ENCODE measurements around the gene ROR2.

DNA sequence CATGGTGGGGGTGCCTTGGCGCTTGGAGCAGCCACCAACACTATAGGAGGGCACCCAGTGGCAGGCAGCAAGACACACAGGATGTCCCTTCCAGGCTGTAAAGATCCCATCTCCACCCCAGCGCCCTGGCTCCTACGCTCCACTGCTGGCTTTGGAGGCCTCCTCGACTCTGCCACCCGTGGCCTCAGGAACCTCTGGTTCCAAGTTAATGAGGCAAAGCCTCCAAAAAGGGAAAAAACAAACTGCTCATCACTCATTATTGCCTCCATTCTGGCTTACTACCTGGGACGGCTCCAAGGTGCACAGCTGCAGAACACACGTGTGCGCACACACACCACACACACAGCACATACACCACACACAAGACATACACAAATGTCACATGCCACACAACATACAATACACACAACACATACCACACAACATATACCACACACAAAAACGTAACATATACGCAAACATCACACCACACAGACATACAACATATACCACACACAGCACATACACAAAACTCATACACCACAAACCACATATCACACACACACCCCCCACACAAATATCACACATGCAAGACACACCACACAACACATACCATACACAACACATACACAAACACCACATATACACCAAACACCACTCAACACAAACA is 45.3 kb downstream of the ROR2 start:
- TF ChIP-seq, protein P1, sequence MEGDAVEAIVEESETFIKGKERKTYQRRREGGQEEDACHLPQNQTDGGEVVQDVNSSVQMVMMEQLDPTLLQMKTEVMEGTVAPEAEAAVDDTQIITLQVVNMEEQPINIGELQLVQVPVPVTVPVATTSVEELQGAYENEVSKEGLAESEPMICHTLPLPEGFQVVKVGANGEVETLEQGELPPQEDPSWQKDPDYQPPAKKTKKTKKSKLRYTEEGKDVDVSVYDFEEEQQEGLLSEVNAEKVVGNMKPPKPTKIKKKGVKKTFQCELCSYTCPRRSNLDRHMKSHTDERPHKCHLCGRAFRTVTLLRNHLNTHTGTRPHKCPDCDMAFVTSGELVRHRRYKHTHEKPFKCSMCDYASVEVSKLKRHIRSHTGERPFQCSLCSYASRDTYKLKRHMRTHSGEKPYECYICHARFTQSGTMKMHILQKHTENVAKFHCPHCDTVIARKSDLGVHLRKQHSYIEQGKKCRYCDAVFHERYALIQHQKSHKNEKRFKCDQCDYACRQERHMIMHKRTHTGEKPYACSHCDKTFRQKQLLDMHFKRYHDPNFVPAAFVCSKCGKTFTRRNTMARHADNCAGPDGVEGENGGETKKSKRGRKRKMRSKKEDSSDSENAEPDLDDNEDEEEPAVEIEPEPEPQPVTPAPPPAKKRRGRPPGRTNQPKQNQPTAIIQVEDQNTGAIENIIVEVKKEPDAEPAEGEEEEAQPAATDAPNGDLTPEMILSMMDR (IDR thresholded peaks at IDR 0.05), result no peak
- no peak for TF ChIP-seq POLR2A (IDR thresholded peaks at IDR 0.05)

Measured in thyroid gland (tissue), 4 donors.